Measurements from ENCODE around the gene NRP2.

GRCh38 chr2:205752296-205752820 lies 70.1 kb downstream of the NRP2 start:
- TF ChIP-seq CTCF (conservative IDR thresholded peaks at IDR 0.05): no peak
- TF ChIP-seq EZH2 (IDR thresholded peaks at IDR 0.05; ENCODE audit: low read depth): no peak

Data from PC-9 (cell line).